ENCODE results near the gene RNF168.
"Not testable (repeated sequence)": the region's sequence is repeated elsewhere in the genome, so short reads cannot be mapped to it uniquely, and the experiment has no call there.

Gene RNF168, protein sequence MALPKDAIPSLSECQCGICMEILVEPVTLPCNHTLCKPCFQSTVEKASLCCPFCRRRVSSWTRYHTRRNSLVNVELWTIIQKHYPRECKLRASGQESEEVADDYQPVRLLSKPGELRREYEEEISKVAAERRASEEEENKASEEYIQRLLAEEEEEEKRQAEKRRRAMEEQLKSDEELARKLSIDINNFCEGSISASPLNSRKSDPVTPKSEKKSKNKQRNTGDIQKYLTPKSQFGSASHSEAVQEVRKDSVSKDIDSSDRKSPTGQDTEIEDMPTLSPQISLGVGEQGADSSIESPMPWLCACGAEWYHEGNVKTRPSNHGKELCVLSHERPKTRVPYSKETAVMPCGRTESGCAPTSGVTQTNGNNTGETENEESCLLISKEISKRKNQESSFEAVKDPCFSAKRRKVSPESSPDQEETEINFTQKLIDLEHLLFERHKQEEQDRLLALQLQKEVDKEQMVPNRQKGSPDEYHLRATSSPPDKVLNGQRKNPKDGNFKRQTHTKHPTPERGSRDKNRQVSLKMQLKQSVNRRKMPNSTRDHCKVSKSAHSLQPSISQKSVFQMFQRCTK

DNA sequence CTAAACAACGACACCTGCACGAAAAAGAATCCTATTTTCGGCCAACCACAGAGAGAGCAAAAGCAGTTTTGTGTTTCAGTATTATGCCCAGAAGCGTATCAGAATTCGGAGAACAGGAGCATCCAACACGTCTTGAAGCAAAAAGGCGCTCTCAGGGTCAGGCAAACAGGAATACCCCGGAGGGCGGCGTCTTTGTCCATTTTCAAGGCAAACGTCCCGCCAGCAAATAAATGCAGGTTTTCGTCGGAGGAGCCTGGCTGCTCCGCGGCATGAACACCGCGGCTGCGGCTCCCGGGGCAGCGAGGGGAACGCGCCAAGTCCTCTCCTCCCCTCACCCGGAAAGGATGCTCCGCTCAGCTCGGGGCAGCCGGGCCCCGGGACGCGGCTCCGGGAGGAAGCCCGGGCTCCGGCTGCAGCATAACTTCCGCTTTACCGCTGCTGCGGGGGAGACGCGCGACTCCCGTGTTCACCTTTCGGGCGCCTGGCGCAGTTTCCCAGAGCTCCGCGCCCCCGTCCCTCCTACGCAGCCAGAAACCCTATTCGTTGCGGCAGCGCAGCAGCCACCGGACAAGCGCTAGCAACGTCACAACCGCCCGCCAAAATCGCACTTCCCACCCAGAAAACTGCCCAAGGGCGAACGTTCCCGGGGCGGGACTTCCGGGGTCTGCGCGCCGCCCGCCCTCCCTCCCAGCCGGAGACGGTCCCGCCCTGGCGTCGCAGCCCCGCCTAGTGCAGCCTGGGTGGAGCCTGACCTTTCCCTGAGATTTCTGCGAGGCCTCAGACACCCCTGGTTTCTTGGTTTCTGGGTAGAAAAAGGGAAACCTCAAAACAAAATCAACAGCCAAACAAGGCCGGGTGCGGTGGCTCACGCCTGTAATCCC is at the start of gene RNF168:
Gene RNF168, minus strand, starts transcription at position 573 of the 881 bp plus-strand sequence. CDS start 595 bp downstream, outside the sequence.
- DNase-seq, result peak; percentile 90

DNA sequence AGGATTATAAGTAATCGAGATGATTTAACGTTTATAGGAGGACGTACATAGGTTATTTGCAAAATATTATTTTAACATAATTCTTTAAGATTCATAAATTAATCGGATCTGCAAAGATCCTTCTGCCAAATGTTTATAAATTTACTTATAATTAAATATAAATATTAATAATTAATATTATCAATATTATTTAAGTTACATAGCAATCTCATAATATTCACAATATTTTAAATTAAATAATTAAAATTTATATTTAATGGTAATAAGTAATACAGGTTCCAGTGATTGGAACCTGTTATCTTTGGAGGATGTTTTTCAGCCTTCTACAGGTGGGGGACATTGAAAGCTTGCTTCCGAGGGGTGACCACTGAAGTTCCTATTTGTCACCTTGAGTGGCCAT is 48.7 kb upstream of the RNF168 start:
- no peak for DNase-seq

DNA sequence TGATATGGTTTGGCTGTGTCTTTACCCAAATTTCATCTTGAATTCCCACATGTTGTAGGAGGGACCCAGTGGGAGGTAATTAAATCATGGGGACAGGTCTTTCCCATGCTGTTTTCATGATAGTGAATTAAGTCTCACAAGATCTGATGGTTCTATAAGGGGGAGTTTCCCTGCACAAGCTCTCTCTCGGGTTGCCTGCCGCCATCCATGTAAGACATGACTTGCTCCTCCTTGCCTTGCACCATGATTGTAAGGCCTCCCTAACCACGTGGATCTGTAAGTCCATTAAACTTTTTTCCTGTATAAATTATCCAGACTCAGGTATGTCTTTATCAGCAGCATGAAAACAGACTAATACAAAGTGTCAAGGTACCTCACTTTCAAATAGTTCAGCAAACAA is 46.6 kb upstream of the RNF168 start:
- not testable (repeated sequence) for DNase-seq

DNA sequence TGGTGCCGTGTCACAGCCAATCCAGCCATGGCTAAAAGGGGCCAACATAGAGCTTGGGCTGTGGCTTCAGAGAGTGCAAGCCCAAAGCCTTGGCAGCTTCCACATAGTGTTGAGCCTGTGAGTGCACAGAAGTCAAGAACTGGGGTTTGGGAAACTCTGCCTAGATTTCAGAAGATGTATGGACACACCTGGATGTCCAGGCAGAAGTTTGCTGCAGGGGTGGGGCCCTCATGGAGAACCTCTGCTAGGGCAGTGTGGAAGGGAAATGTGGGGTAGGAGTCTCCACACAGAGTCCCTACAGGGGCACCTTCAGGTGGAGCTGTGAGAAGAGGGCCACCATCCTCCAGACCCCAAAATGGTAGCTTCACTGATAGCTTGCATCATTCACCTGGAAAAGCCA is 45.7 kb upstream of the RNF168 start:
- not testable (repeated sequence) for DNase-seq

DNA sequence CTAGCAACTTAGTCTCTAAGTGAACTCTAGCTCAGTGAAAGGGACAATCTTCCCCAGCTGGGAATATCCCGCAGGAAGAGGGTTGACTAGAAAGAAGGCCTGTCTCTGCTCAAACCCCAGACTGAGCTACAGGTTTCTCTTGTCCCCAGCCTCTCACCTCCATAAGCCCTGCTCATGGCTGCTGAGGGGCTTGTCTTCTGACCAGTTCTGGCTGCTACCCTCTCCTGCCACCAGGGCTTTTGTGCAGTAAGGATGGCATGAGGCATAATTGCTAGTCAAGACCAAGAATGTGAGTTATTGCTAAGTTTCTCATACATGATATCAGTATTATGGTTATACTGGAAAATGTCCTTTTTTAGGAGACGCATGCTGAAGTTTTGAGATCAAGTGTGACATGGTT is 43.5 kb upstream of the RNF168 start:
- DNase-seq, result no peak

DNA sequence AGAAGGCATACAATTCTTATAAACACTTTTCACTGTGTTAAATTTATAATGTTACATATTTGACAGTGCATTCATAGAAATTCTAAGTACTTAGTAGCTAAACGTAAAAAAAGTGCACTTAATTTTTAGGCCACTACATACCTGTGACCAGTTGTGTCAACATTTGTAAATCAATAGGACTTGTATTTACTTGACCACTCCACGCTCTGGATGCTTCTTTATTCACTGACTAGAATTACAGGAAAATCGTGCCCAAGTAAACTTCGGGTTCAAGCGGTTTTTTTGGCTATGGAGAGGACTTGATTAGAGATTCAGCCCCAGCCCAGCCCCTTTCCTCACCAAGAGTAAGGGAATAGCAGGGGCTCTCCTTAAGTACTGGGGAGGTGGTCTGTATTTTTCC is 43.0 kb upstream of the RNF168 start:
- DNase-seq, result no peak

DNA sequence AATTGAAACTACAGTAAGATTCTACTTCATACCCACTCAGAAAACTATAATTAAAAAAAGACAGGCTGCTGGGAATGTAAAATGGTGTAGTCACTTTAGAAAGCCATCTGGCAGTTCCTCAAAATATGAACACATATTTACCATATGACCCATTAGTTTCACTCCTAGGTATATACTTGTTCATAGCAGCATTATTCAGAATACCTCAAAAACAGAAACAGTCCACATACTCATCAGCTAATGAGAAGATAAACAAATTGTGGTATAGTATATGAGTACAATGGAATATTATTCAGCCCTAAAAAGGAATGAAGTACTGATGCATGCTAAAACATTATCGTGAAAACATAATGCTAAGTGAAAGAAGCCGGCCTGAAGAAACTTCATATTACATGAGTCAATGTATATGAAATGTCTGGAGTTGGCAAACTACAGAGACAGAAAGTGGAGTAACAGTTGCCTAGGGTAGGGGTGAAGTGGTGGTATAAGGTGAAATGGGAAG is 41.0 kb upstream of the RNF168 start:
- DNase-seq, result no peak

DNA sequence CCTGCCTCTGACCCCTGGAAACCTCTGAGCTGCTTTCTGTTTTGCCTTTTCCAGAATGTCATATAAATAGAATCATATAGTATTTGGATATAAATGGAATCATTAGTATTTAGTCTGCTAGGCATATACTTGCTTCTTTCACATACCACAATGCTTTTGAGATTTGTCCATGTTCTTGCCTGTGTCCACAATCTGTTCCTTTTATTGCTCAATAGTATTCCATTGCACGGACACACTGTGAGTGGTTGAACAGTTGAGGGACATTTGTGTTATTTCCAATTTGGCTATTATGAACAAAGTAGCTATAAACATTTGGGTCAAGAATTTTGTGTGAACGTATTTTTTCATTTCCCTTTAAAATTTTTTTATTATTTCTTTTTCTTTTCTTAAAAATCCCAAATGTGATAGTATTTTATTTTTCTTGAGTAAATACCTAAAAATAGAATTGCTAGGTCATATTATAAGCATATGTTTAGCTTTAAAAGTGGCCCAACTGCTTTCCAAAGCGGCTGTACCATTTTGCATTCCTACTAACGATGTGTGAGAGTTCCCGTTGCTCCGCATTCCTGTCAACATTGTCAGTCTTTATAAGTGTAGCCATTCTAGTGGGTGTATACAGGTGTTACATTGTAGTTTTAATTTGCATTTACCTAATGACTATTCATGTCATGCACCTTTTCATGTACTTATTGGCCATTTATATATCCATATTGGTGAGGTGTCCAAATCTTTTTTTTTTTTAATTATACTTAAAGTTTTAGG is 38.3 kb upstream of the RNF168 start:
- DNase-seq, result no peak

DNA sequence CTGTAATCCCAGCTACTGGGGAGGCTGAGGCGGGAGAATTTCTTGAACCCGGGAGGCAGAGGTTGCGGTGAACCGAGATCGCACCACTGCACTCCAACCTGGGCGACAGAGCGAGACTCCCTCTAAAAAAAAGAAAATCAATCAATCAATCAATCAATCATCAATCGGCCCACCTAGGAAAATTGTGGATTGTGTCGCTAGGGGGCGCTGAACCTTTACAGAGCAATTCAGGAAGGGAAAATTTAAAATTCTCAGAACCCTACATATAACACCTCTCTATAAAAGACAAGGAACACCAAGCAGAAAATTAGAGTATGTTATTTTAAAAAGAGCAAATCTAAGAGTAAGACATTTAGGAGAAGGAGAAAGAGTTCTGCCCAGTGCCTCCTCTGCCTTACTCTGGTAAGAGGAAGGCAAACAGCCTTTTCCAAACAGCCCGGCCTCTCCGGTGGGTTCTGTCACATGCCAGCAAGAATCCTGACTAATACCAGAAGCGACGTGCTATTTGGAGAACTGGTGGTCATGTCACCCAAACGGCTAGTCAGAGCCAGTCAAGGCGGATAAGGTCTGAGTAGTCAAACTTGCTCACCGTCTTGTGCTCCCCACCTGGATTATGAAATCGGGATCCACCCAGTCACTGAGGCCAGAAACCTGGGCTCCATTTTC is 33.9 kb upstream of the RNF168 start:
- DNase-seq, result peak; percentile 8

DNA sequence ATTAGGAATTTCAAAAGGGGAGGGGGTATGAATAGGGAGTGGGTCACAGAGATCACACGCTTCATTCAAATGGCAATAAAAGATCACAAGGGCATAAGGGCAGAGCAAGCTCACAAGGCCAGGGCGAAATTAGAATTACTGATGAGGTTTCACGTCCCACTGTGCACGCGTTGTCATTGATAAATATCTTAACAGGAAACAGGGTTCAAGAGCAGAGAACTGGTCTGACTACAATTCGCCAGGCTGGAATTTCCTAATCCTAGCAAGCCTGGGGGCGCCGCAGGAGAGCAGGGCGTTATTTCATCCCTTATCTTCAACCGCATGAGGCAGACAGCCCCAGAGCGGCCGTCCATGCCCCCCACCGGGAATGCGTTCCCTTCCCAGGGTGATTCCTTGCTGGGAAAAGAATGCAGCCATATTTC is 29.7 kb upstream of the RNF168 start:
- DNase-seq, result no peak

DNA sequence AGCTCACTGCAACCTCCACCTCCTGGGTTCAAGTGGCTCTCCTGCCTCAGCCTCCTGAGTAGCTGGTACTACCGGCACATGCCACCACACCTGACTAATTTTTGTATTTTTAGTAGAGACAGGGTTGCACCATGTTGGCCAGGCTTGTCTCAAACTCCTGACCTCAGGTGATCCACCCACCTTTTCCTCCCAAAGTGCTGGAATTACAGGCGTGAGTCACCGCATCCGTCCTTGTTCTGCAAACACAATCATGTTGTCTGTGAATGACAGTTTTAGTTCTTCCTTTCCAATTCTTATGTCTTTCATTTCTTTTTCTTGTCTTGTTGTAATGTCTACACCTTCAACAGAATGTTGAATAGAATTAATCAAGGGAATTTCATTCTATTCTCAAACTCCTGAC is 27.9 kb upstream of the RNF168 start:
- DNase-seq, result no peak

DNA sequence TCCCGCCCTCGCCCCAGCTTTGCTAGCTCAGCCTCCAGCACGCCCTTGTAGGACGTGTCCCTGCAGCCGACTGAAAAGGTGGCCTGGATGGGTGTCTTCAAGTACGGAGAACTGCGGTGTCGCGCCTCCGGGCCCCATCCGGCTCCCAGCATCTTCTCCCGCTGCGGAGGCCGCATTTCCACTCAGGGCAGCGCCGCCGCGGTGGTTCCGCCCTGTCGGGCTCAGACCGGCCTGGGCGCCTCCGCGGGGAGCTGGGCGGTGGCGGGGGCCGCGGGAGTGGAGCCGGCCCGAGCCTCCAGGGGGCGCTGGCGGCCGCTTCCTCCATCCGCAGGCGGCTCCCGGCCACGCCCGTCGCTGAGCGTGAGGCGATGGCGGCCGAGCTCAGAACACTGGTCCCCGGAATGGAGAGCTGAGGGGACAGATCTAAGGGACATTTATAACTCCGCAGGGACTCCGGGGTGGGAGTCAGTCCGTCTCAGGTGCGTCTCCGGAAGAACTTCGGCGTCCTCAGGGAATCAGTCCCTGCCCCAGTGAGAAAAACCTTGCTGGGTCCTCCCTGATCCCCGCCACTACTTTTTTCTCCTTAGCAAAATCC is 25.2 kb upstream of the RNF168 start:
- peak; percentile 60 for DNase-seq

DNA sequence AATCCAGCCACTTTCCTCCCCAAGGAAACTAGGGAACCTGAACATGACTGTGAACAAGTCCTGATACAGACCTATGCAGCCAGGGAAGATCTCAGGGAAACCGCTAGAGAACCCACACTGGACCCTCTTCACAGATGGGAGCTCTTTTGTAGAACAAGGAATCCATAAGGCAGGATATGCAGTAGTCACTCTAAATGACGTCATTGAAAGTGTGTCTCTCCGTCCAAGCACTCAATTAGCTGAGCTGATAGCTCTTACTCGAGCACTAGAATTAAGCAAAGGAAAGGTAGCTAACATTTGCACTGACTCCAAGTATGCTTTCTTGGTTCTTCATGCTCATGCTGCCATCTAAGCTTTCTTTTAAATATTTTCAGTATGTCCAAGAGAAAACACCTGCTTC is 21.6 kb upstream of the RNF168 start:
- DNase-seq, result no peak

DNA sequence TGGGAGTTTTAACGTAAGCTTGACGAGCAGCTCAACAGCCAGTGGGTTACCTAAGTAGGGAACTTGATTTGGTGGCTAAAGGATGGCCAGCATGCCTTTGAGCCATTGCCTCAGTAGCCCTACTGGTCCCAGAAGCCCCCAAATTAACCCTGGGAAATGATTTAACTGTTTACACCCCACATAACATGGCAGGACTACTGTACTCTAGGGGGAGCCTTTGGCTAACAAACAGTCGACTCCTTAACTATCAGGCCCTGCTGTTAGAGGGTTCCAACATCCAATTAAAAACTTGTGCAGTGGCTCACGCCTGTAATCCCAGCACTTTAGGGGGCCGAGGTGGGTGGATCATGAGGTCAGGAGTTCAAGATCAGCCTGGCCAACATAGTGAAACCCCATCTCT is 21.0 kb upstream of the RNF168 start:
- DNase-seq, result no peak

DNA sequence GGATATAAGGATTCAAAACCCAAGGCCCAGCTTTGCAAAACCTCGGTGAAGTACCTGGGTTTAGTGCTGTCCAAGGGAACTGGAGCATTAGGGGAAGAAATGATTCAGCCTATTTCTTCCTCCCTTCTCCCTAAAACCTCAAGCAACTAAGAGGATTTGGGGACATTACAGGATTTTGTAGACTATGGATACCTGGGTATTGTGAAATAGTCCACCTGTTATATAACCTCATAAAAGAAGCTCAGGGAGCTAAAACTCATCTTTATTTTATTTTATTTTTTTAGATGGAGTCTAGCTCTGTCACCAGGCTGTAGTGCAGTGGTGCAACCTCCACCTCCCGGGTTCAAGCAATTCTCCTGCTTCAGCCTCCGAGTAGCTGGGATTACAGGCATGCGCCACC is 20.3 kb upstream of the RNF168 start:
- no peak for DNase-seq

DNA sequence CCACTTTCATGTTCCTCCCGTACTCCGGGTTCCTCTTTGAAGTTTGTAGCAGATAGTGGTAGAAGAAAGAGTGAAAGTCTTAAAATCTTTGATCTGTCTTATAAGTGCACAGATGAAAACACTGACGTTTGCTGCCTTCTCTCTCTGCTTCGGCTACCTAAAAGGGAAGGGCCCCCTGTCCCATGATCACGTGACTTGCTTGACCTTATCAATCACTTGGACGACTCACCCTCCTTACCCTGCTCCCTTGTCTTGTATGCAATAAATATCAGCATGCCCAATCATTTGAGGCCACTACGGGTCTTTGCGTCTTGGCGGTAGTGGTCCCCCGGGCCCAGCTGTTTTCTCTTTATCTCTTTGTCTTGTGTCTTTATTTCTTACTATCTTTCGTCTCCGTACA is 17.7 kb upstream of the RNF168 start:
- DNase-seq, result not testable (repeated sequence)

DNA sequence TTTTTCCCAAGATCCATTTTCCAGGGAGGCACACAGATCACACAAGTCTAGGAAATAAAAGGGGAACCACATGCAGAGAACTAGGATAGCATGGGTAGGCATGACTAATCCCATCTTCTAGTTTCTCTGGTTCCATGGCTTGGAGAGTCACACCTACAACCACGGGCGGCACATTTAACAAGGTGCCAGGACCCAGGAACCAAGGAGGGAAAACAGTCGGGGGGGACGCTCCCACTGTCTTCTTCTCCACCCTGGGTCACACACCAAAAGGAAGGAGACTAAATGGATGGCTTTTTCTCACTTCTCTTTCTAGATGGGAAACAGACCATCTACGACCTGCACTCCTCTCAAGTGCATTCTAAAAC is 16.1 kb upstream of the RNF168 start:
- no peak for DNase-seq

DNA sequence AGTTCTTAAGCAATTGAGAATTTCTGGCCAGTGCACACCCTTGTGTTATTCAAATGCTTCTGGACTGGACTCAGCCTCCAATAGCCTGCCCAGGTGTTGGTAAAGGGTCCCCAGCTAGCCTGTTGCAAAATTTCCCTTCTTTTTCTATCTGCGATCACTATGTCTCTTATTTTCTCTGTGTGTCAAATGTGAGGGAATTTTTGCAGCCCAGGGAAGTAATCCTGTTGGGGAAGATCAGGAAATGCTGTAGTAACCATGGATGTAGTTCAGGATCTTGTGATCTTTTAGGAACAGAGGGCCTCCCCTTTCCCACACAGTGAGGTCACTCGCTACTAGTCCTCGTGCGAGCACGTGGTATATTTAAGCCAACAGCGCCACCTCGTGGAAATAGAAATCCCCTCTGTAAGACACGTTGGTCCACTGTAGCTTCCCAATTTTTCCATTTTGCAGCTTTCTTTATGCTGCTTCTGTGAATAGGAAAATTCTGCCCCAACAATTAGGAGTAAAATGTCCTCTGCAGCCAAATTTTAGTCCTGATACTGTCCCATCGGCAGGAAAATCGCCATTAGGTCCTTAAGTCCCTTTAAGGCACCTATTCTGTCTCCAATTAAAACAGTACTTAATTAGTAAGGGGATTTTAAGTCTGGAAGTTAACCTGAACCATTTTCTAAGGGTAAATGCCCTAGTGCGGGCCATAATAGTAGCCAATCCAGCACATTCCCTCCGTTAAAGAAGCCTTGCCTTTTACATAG is 15.6 kb upstream of the RNF168 start:
- peak; percentile 26 for DNase-seq

DNA sequence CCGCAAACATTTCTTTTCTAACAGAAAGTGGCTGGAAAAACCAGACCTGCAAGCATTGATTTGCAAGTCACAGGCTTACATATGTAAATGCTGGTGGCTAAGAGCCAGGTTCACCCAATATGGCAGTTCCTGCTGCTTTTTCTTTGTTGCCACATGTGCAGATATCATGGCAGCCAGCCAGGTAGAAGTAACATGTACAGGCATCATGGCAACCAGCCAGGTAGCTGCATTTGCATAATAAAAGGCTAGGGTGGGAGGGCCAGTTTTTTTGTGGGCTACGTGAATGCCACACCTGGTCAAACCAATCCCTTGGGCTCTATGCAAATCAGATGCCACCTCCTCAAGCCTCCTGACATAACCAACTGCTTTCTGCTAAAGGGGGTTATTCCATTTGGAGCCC is 14.4 kb upstream of the RNF168 start:
- no peak for DNase-seq

DNA sequence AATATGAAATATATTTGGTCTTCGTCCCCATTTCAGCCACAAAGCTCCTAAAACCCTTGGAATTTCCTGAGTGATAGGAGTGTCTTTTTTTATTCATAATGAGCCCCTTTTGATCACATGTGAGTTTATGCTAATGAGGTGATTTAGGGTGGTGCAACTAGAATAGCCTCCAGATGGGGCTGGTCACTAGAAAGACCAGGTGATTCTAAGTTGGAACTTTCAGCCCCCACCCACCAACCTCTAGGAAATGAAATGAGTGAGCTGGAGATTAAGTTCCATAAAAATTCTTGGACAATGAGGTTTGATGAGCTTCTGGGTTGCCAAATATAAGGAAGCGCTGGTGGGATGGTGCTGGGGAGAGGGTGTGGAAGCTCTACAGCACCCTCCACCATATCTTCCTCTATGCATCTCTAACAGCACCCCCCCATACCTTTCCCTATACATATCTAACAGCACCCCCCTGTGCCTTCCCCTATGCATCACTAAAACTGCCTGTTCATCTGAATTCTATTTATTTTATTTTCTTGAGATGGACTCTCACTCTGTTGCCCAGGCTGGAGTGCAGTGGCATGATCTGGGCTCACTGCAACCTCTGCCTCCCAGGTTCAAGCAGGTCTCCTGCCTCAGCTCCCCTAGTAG is 13.7 kb upstream of the RNF168 start:
- no peak for DNase-seq
